ENCODE data around the gene CLK3. TPM values are rescaled to one million over a fixed set of nuclear protein-coding genes. Genes with fewer than 3 reads are reported as not detected.

The CLK3 gene
- total and polyA plus RNA-seq, 10 donors = 54.0 to 229 (median 105) TPM

DNA sequence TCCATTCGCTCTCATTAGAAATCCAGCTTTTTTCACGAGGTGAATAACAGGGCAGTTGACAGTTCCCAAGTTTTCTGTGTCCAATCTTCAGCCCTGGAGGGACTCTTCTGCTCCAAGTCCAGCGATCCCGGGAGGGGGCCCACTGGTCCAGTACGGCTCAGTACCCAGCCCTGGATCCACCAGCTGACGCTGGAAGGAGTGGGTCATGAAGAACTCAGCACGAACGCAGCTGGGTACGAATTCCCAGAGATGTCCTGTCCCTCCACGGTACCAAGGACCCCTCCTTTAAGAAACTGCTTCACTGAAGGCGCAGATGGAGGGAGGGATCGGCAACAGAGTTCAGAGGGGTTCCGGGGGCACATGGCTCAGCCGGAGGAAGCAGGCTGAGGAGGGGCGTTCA is 16.5 kb upstream of the CLK3 start:
- intact Hi-C loops (cut with DNase I; ENCODE audit: low total_unique reads) = no loop called here
- Histone ChIP-seq H3K36me3 (peaks cover 0 to 22% (median 12%) of the 10 kb centered on the region in 6 donors), H3K4me3 (peak overlapping the region in 7 of 8 donors; percentile 52 to 83 (median 61)), H3K9me3 (no peaks in the 10 kb centered on the region), H3K27ac (peak overlapping the region in 7 of 8 donors; percentile 87 to 93 (median 89)), H3K4me1 (peaks cover 9 to 31% (median 21%) of the 10 kb centered on the region in 6 donors), H3K27me3 (replicated peaks in 1 of 7) (no peaks in the 10 kb centered on the region)
- TF ChIP-seq POLR2A (IDR thresholded peaks at IDR 0.05) (no peak), POLR2AphosphoS5 (IDR thresholded peaks at IDR 0.05) (no peak)
- TF ChIP-seq, protein P1, sequence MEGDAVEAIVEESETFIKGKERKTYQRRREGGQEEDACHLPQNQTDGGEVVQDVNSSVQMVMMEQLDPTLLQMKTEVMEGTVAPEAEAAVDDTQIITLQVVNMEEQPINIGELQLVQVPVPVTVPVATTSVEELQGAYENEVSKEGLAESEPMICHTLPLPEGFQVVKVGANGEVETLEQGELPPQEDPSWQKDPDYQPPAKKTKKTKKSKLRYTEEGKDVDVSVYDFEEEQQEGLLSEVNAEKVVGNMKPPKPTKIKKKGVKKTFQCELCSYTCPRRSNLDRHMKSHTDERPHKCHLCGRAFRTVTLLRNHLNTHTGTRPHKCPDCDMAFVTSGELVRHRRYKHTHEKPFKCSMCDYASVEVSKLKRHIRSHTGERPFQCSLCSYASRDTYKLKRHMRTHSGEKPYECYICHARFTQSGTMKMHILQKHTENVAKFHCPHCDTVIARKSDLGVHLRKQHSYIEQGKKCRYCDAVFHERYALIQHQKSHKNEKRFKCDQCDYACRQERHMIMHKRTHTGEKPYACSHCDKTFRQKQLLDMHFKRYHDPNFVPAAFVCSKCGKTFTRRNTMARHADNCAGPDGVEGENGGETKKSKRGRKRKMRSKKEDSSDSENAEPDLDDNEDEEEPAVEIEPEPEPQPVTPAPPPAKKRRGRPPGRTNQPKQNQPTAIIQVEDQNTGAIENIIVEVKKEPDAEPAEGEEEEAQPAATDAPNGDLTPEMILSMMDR (IDR thresholded peaks at IDR 0.05 in 8 of 11, conservative IDR thresholded peaks at IDR 0.05 in 3 of 11) = no peak
- no peak for DNase-seq
- WGBS, 5 donors = 73 to 88% (median 84%) methylated on average over 15 of the region's 15 CpGs

DNA sequence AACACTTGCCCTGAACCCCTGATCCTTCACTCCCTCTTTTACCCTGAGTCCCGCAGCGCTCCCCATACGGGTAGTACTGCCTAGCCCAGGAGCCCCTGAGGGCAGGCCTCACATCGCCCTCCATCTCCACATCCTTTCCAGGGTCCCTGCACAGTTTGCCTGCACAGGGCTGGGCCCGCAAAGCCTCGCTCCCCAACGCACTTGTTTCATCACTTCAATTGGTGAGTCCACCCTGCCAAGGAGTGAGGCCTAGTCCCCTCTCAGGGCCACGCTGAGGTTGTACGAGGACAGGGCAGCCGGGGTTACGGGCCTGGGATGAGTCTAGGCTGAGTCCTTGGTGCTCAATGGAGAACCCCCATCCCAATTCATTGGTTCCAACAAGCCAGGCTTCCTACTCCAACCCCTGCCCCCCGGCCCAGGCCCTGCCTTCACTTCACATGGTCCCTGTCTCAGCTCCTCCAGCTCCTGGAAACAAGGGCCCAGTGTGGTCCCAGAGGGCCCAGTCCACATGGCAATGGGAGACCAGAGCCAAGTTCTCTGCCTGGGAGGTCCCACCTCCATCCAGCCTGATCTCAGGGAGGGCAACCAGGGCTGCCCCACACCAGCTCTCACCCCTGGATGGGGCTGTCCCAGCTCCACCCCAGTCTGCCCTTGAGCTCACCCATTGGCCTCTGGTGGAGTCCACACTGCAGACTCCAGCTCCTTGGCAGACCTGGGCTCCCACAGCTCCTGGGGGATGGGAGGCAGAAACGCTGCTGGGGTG is 12.4 kb upstream of the CLK3 start:
- H3K27ac ChIP-seq = no peak overlapping the region
- intact Hi-C loops (cut with DNase I; ENCODE audit: low total_unique reads) = no loop called here
- H3K4me3 ChIP-seq = no peak overlapping the region
- no peaks in the 10 kb centered on the region for H3K9me3 ChIP-seq
- no peak for TF ChIP-seq POLR2A (IDR thresholded peaks at IDR 0.05)
- TF ChIP-seq, protein P1 (IDR thresholded peaks at IDR 0.05 in 8 of 11, conservative IDR thresholded peaks at IDR 0.05 in 3 of 11) = no peak
- TF ChIP-seq POLR2AphosphoS5 (IDR thresholded peaks at IDR 0.05) = no peak
- H3K4me1 ChIP-seq = peaks cover 9 to 29% (median 21%) of the 10 kb centered on the region in 6 donors
- H3K36me3 ChIP-seq = no peaks in the 10 kb centered on the region
- DNase-seq = no peak
- WGBS, 5 donors = 82 to 98% (median 93%) methylated on average over 9 to 13 of the region's 13 CpGs
- no peaks in the 10 kb centered on the region for H3K27me3 ChIP-seq (replicated peaks in 1 of 7)

DNA sequence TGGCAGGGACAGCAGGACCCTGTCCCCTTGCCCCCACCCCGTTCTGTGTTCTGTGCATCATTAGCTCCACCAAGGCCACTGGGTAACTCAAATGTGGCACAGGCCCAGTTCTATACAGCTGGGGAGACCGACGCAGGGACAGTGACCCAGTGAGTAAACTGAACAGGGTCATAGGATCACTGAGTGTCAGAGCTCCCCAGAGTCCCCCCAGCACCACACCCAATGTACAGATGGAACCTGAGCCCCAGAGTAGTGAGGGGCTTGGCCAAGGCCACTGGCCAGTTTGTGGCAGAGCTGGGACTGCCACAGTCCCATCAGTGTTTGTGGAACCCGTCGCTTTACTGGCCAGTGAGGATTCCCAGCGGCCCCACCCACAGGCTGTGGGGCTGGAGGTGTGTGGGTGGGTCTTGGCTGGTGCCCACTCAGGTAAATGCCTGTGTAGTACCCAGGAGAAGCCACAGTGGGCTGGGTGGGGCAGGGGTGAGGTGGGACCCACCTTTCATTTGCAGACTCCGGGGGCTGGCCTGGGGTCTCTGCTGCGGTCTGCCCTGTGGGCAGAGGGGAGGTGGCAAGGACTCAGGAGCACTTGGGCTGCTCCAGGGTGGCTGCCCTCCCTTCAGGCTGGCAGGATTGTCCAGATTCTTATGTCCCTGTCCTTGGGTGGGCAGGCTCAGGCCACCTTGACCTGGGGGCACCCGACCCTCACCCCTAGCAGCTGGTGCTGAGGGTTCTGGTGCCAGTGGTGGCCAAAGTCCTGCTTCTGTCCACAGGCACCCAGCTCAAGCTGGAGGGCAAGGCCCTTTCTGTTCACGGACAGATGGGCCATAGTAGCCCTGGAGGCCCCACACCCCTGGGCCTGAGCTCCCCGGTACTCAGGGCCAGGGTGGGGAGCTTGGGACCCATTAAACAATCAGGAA is 11.6 kb upstream of the CLK3 start:
- Histone ChIP-seq H3K4me3 (no peak overlapping the region), H3K27ac (no peak overlapping the region), H3K27me3 (replicated peaks in 1 of 7) (no peaks in the 10 kb centered on the region), H3K4me1 (peaks cover 6 to 21% (median 15%) of the 10 kb centered on the region in 6 donors), H3K9me3 (no peaks in the 10 kb centered on the region), H3K36me3 (no peaks in the 10 kb centered on the region)
- WGBS, 5 donors = 70 to 98% (median 87%) methylated on average over 2 to 11 of the region's 11 CpGs
- intact Hi-C loops (cut with DNase I; ENCODE audit: low total_unique reads) = no loop called here
- DNase-seq = no peak
- no peak for TF ChIP-seq POLR2A (IDR thresholded peaks at IDR 0.05)
- TF ChIP-seq, protein P1 (IDR thresholded peaks at IDR 0.05 in 8 of 11, conservative IDR thresholded peaks at IDR 0.05 in 3 of 11) = no peak
- no peak for TF ChIP-seq POLR2AphosphoS5 (IDR thresholded peaks at IDR 0.05)

All from spleen (tissue), 11 donors.